Panc1 (cell line): ENCODE results near the gene KIF12. TPM values are rescaled to one million over a fixed set of nuclear protein-coding genes. Genes with fewer than 3 reads are reported as not detected.

Experiments used
- ATAC-seq: fragments of 200-7000 bp; cut with Tn5 transposase; 2 replicates; pipeline ENCODE4 v1.9.1; 2020; ENCODE audit warnings: mild to moderate bottlenecking, moderate library complexity
- BruUV-seq: library from RNA; stranded (reverse); fragments of 400-500 nt; replicated peaks from 2 replicates; lab custom pipeline; 2021; lab: Mats Ljungman, UMichigan
- CTCF ChIA-PET: fragments of 300-600 bp; sonication (Branson Sonifier 250); formaldehyde crosslinking; loops from one replicate; lab custom pipeline; 2022; ENCODE audit warnings: antibody characterized with exemption; lab: Charles Lee
- POLR2A ChIA-PET: fragments of 300-600 bp; sonication (Branson Sonifier 250); formaldehyde crosslinking; loops from one replicate; lab custom pipeline; 2022; ENCODE audit warnings: antibody characterized with exemption; lab: Charles Lee
- DNase-seq: peaks from one replicate; pipeline ENCODE4 v3.0.0-alpha.2; 2010; ENCODE audit warnings: low read depth, low spot score
- H3K27ac ChIP-seq: 2 replicates; pipeline ENCODE4 v1.5.1; 2011; ENCODE audit warnings: mild to moderate bottlenecking, low read length, inconsistent platforms
- H3K27me3 ChIP-seq: fragments of 200-500 bp; sonication (Bioruptor generic); 2 replicates; pipeline ENCODE4 v1.6.0; 2014; ENCODE audit warnings: low read length, inconsistent platforms; ENCODE audit not compliant: control insufficient read depth, insufficient read depth
- H3K36me3 ChIP-seq: fragments of 200-500 bp; sonication (Bioruptor generic); 2 replicates; pipeline ENCODE4 v1.5.1; 2014; ENCODE audit warnings: inconsistent platforms, mild to moderate bottlenecking, low read length, moderate library complexity; ENCODE audit not compliant: control insufficient read depth, insufficient read depth
- H3K4me1 ChIP-seq: 2 replicates; pipeline ENCODE4 v1.5.1; 2011; ENCODE audit warnings: inconsistent platforms, mild to moderate bottlenecking, low read length, moderate library complexity; ENCODE audit not compliant: control insufficient read depth, insufficient read depth
- H3K4me3 ChIP-seq, 2 experiments: 2 replicates each; pipeline ENCODE4 v1.5.1; 2011 to 2012; ENCODE audit warnings: low read depth in 2 of 2, low read length in 2 of 2, mild to moderate bottlenecking in 2 of 2, inconsistent platforms in 1 of 2, moderate library complexity in 1 of 2
- H3K9me3 ChIP-seq: fragments of 200-500 bp; sonication (Bioruptor generic); 2 replicates; pipeline ENCODE4 v1.5.1; 2014; ENCODE audit warnings: low read depth, mild to moderate bottlenecking, inconsistent platforms, low read length, moderate library complexity; ENCODE audit not compliant: control insufficient read depth, insufficient read depth
- CTCF ChIP-seq: fragments of 450-650 bp; IDR thresholded peaks from 2 replicates; pipeline ENCODE4 v1.5.1; 2017; ENCODE audit warnings: mild to moderate bottlenecking
- POLR2AphosphoS5 ChIP-seq: IDR thresholded peaks from 2 replicates; pipeline ENCODE4 v1.6.1; 2012; ENCODE audit warnings: mild to moderate bottlenecking, low read depth, low read length, moderate library complexity
- REST ChIP-seq, 2 experiments: IDR thresholded peaks; 2 replicates each; pipeline ENCODE4 v1.6.1; 2011 to 2012; ENCODE audit warnings: low read depth in 2 of 2, control low read depth in 1 of 2, low read length in 1 of 2, mild to moderate bottlenecking in 1 of 2, moderate library complexity in 1 of 2; ENCODE audit not compliant: insufficient read depth in 1 of 2
- SIN3A ChIP-seq: IDR thresholded peaks from 2 replicates; pipeline ENCODE4 v1.6.1; 2012; ENCODE audit warnings: low read depth, mild to moderate bottlenecking, low read length, moderate library complexity, borderline replicate concordance; ENCODE audit not compliant: insufficient read depth
- TCF7L2 ChIP-seq: IDR thresholded peaks from 2 replicates; pipeline ENCODE4 v1.6.1; 2011; ENCODE audit warnings: mild to moderate bottlenecking, low read depth, low read length, inconsistent platforms
- in situ Hi-C: cut with HindIII; loops from 2 replicates; pipeline ENCODE4 v1.10.0; 2016; ENCODE audit warnings: low sequenced_read_pairs, low pct_unique_long_range_greater_than_20kb
- intact Hi-C: fragments of 100-400 bp; cut with micrococcal nuclease; formaldehyde crosslinking; loops from one replicate; pipeline ENCODE4 v1.10.0; 2022; ENCODE audit not compliant: unreplicated experiment
- total RNA-seq: library from RNA; stranded (reverse); gene quantifications from one replicate; pipeline ENCODE4 v1.2.1, GENCODE V29; 2021; ENCODE audit not compliant: unreplicated experiment

Gene KIF12
- total RNA-seq, 1 experiment from 2014 or later, result 0.87 TPM

DNA sequence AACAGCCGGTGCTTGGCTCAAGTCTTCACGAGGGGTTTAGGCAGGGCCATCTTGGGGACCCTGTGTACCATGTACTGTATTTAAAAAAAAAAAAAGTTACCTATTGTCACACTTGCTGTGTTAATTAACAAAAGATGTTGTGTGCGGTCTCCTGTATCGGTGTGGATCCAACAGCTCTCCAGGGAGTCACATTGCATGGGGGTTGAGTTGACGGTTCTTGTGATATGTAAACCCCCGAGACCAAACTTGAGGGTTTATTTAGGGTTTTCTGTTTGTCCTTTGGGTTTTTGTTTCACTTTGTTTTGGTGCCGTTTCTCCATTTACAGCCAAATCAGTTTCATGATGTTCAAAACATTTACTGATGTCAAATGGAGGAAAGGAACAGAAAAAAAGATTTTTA is 43.2 kb downstream of the KIF12 start:
- intact Hi-C loops, result no loop called here
- H3K27ac ChIP-seq, result no peak overlapping the region
- BruUV-seq, result no TSS peak

GRCh38 chr9:114055061-114055460 is 44.0 kb downstream of the KIF12 start:
- ATAC-seq, result no peak

More for the DNA sequence above, 43.2 kb downstream of the KIF12 start:
- ATAC-seq (no peak), DNase-seq (no peak)
- CTCF ChIA-PET, result no interaction called here
- Histone ChIP-seq H3K4me1 (no peaks in the 10 kb centered on the region), H3K9me3 (no peaks in the 10 kb centered on the region), H3K36me3 (no peaks in the 10 kb centered on the region), H3K4me3 (no peak overlapping the region), H3K27me3 (no peaks in the 10 kb centered on the region)
- POLR2A ChIA-PET, result no interaction called here
- in situ Hi-C loops, result no loop called here
- TF ChIP-seq POLR2AphosphoS5, result no peak
- TF ChIP-seq CTCF, result no peak
- TF ChIP-seq TCF7L2, result no peak
- no peak for TF ChIP-seq REST (IDR thresholded peaks at IDR 0.05; ENCODE audit: insufficient read depth in 1 of 2, low read depth in 2 of 2, low read length in 1 of 2)
- TF ChIP-seq SIN3A, result no peak

More at GRCh38 chr9:114055061-114055460, 44.0 kb downstream of the KIF12 start:
- ChIA-PET POLR2A (no interaction called here), CTCF (no interaction called here)
- TF ChIP-seq TCF7L2 (no peak), CTCF (no peak), POLR2AphosphoS5 (no peak), REST (IDR thresholded peaks at IDR 0.05; ENCODE audit: insufficient read depth in 1 of 2, low read depth in 2 of 2, low read length in 1 of 2) (no peak), SIN3A (no peak)
- H3K9me3 ChIP-seq, result no peaks in the 10 kb centered on the region
- no peak for DNase-seq
- no peak overlapping the region for H3K27ac ChIP-seq
- no peaks in the 10 kb centered on the region for H3K36me3 ChIP-seq
- intact Hi-C loops (no loop called here), in situ Hi-C loops (no loop called here)
- H3K4me1 ChIP-seq, result no peaks in the 10 kb centered on the region
- H3K27me3 ChIP-seq, result no peaks in the 10 kb centered on the region
- no peak overlapping the region for H3K4me3 ChIP-seq
- no TSS peak for BruUV-seq
